LNCaP clone FGC (cell line): ENCODE results near the gene MTUS2.

Source experiments
- DNase-seq: peaks from one replicate; pipeline ENCODE4 v3.0.0-alpha.2; 2011; ENCODE audit warnings: low read depth
- H3K4me3 ChIP-seq: 2 replicates; pipeline ENCODE4 v1.5.1; 2011; ENCODE audit warnings: mild to moderate bottlenecking, low read depth, low read length, control low read depth
- CTCF ChIP-seq: IDR thresholded peaks from 2 replicates; pipeline ENCODE4 v1.5.1; 2012; ENCODE audit warnings: mild to moderate bottlenecking; ENCODE audit not compliant: control insufficient read depth, insufficient read depth; ENCODE audit errors: extremely low read depth

The MTUS2 gene

GRCh38 chr13:29100758-29101157, 280.6 kb downstream of the MTUS2 start:
- DNase-seq, result no peak
- TF ChIP-seq CTCF, result no peak
- no peak overlapping the region for H3K4me3 ChIP-seq

- no peak overlapping the region for H3K4me3 ChIP-seq
- no peak for DNase-seq
- TF ChIP-seq CTCF, result no peak
Observed at GRCh38 chr13:29101409-29101808, 281.3 kb downstream of the MTUS2 start.

GRCh38 chr13:29101905-29102304, 281.8 kb downstream of the MTUS2 start:
- DNase-seq, result no peak
- no peak overlapping the region for H3K4me3 ChIP-seq
- TF ChIP-seq CTCF, result no peak

- DNase-seq, result no peak
- no peak for TF ChIP-seq CTCF
- no peak overlapping the region for H3K4me3 ChIP-seq
Observed at GRCh38 chr13:29103065-29103800, 283.1 kb downstream of the MTUS2 start.

GRCh38 chr13:29104461-29104860, 284.3 kb downstream of the MTUS2 start:
- DNase-seq, result no peak
- no peak for TF ChIP-seq CTCF
- H3K4me3 ChIP-seq, result no peak overlapping the region

- no peak for DNase-seq
- TF ChIP-seq CTCF, result peak; percentile 34
- no peak overlapping the region for H3K4me3 ChIP-seq
Observed at GRCh38 chr13:29105779-29106178, 285.6 kb downstream of the MTUS2 start.

GRCh38 chr13:29106651-29107050, 286.5 kb downstream of the MTUS2 start:
- TF ChIP-seq CTCF, result no peak

More at GRCh38 chr13:29106651-29107050, 286.5 kb downstream of the MTUS2 start:
- H3K4me3 ChIP-seq, result no peak overlapping the region
- DNase-seq, result no peak
